Stimulated activated CD4-positive, alpha-beta T cell treated with anti-CD3 and anti-CD28 coated beads, Interleukin-2, amount 100 ng/mL, for 4 hours (primary cell): ENCODE measurements around the gene REEP2.

Experiments used
- DNase-seq: peaks from one replicate; pipeline ENCODE4 v3.0.0-alpha.2; 2020; ENCODE audit warnings: low read depth

The REEP2 gene

GRCh38 chr5:138448481-138449398 lies 9.9 kb downstream of the REEP2 start:
- no peak for DNase-seq

- peak; percentile 71 for DNase-seq
These were observed 10.8 kb downstream of the REEP2 start for GRCh38 chr5:138449501-138450239.

- no peak for DNase-seq
These were observed 12.1 kb downstream of the REEP2 start for GRCh38 chr5:138450971-138451370.

GRCh38 chr5:138452720-138453119 lies 13.9 kb downstream of the REEP2 start:
- no peak for DNase-seq

GRCh38 chr5:138453590-138453989 lies 14.7 kb downstream of the REEP2 start:
- DNase-seq = no peak

GRCh38 chr5:138454121-138454520 lies 15.3 kb downstream of the REEP2 start:
- DNase-seq = no peak

GRCh38 chr5:138455232-138455930 lies 16.5 kb downstream of the REEP2 start:
- no peak for DNase-seq

GRCh38 chr5:138457531-138458275 lies 18.8 kb downstream of the REEP2 start:
- no peak for DNase-seq

- DNase-seq = no peak
These were observed 19.5 kb downstream of the REEP2 start for GRCh38 chr5:138458384-138458783.

GRCh38 chr5:138458856-138459255 lies 20.0 kb downstream of the REEP2 start:
- no peak for DNase-seq

- peak; percentile 90 for DNase-seq
These were observed 20.6 kb downstream of the REEP2 start for GRCh38 chr5:138459311-138459933.

GRCh38 chr5:138460032-138460693 lies 21.3 kb downstream of the REEP2 start:
- DNase-seq = no peak

- DNase-seq = no peak
These were observed 22.7 kb downstream of the REEP2 start for GRCh38 chr5:138461343-138462125.

GRCh38 chr5:138463419-138464007 lies 24.7 kb downstream of the REEP2 start:
- DNase-seq = no peak

- DNase-seq = peak; percentile 88
These were observed 25.1 kb downstream of the REEP2 start for GRCh38 chr5:138464008-138464387.

- peak; percentile 95 for DNase-seq
These were observed 25.8 kb downstream of the REEP2 start for GRCh38 chr5:138464388-138465260.

GRCh38 chr5:138465261-138466124 lies 26.6 kb downstream of the REEP2 start, which contains the start of gene EGR1:
EGR1 (plus strand) TSS chr5:138465479; CDS start chr5:138465762, 283 bp downstream.
- DNase-seq = peak; percentile 95
